Duodenal mucosa (tissue), 2 donors: ENCODE data around the gene TFCP2L1.
"Not testable (repeated sequence)": the region's sequence is repeated elsewhere in the genome, so short reads cannot be mapped to it uniquely, and the experiment has no call there.

Experiments used
- H3K27ac ChIP-seq: one replicate; pipeline ENCODE4 v1.7.0; 2013; ENCODE audit warnings: low read depth, low read length
- H3K27me3 ChIP-seq, 2 donors: one replicate each; pipeline ENCODE4 v1.7.0; 2013; ENCODE audit warnings: low read length in 2 of 2, control low read depth in 1 of 2; ENCODE audit not compliant: insufficient read depth in 2 of 2, control insufficient read depth in 1 of 2
- H3K36me3 ChIP-seq, 2 donors: one replicate each; pipeline ENCODE4 v1.7.0; 2013; ENCODE audit warnings: low read length in 2 of 2, control low read depth in 1 of 2; ENCODE audit not compliant: insufficient read depth in 2 of 2, control insufficient read depth in 1 of 2
- H3K4me1 ChIP-seq, 2 donors: one replicate each; pipeline ENCODE4 v1.7.0; 2013; ENCODE audit warnings: low read length in 2 of 2, control low read depth in 1 of 2; ENCODE audit not compliant: insufficient read depth in 2 of 2, control insufficient read depth in 1 of 2
- H3K4me3 ChIP-seq, 2 donors: one replicate each; pipeline ENCODE4 v1.7.0; 2013; ENCODE audit warnings: low read length in 2 of 2, low read depth in 1 of 2
- H3K9ac ChIP-seq, 2 donors: one replicate each; pipeline ENCODE4 v1.7.0; 2013; ENCODE audit warnings: low read length in 2 of 2, low read depth in 1 of 2
- H3K9me3 ChIP-seq, 2 donors: one replicate each; pipeline ENCODE4 v1.7.0; 2013; ENCODE audit warnings: low read length in 2 of 2, control low read depth in 1 of 2; ENCODE audit not compliant: control insufficient read depth in 1 of 2

The TFCP2L1 gene

DNA sequence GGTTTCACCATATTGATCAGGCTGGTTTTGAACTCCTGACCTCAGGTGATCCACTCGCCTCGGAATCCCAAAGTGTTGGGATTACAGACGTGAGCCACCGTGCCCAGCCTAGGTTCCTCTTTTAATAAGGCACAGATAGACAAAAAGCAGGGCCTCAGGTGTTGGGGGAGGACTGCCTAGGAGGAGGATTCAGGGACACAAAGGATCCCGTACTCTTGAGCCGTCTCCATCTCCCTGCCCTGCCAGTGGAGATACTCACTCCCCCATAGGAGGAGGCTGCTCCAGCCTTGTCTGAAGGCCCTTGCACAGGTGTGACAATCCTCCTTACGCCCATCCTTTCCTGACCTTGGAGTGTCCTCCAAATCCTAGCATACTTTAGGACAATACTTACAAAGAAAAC, 32.0 kb upstream of the TFCP2L1 start:
- H3K9me3 ChIP-seq: no peaks in the 10 kb centered on the region
- H3K9ac ChIP-seq: no peak overlapping the region
- H3K4me3 ChIP-seq: no peak overlapping the region
- no peaks in the 10 kb centered on the region for H3K4me1 ChIP-seq
- H3K36me3 ChIP-seq: no peaks in the 10 kb centered on the region
- no peak overlapping the region for H3K27ac ChIP-seq
- no peaks in the 10 kb centered on the region for H3K27me3 ChIP-seq

DNA sequence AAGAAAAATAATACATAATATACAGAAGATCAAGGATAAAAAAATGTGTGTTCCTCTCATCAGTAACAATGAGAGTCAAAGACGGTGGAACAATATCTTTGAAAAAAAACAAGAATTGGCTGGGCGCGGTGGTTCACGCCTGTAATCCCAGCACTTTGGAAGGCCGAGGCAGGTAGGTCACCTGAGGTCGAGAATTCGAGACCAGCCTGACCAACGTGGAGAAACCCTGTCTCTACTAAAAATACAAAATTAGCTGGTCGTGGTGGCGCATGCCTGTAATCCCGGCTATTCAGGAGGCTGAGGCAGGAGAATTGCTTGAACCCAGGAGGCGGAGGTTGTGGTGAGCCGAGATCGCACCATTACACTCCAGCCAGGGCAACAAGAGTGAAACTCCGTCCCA, 28.7 kb upstream of the TFCP2L1 start:
- not testable (repeated sequence) for H3K4me3 ChIP-seq, H3K4me1 ChIP-seq, H3K27ac ChIP-seq, H3K36me3 ChIP-seq, H3K9ac ChIP-seq, H3K9me3 ChIP-seq, H3K27me3 ChIP-seq

DNA sequence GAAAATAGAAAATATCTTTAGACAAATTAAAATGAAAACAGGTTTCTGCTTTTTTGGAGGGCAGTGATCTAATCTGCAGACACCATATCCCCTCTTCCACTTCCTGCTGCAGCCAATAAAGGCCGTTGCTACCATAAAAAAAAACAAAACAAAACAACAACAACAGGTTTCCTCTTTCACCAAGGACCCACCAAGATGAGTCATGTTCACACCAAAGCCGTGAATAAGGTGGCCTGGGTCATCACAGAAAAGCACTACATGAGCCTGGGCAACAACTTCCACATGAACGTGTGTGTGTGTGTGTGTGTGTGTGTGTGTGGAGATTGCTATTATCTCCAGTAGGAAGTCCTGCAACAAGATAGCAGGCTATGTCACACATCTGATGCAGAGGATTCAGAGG, 24.8 kb upstream of the TFCP2L1 start:
- Histone ChIP-seq H3K9me3 (no peaks in the 10 kb centered on the region), H3K27ac (no peak overlapping the region), H3K36me3 (no peaks in the 10 kb centered on the region), H3K9ac (no peak overlapping the region), H3K4me1 (no peaks in the 10 kb centered on the region), H3K27me3 (peaks cover 0 to 6% of the 10 kb centered on the region in 2 donors), H3K4me3 (no peak overlapping the region)

DNA sequence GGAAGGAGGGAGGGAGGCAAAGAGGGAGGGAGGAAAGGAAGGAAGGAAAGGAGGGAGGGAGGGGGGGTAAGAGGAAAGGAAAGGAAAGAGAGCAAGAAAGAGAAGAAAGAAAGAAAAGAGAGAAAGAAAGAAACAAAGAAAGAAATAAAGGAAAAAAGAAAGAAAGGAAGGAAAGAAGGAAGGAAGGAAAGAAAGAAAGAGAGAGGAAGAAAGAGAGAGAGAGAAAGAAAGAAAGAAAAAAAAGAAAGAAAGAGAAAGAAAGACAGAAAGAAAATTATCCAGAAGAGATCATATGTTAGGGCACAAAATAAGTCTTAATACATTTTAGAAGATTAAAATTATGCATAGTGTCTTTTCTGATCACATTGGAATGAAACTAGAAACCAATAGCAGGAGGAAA, 24.3 kb upstream of the TFCP2L1 start:
- Histone ChIP-seq H3K27ac (no peak overlapping the region), H3K4me3 (no peak overlapping the region), H3K9ac (no peak overlapping the region), H3K9me3 (no peaks in the 10 kb centered on the region), H3K4me1 (no peaks in the 10 kb centered on the region), H3K27me3 (peaks cover 0 to 6% of the 10 kb centered on the region in 2 donors), H3K36me3 (no peaks in the 10 kb centered on the region)

DNA sequence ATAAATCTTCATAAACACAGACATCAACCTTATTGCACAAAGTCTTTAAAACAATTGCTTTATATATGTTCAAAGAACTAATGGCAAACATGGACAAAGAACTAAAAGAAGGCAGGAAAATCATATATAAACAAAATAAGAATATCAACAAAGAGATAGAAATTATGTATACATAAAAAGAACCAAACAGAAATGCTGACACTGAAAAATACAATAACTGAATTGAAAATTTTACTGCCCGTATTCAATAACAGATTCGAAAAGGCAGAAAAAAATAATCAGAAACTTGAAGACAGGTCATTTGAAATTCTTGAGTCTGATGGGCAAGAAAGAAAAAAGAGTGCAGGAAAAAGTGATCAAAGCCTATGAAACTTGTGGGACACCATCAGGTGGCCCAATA, 22.0 kb upstream of the TFCP2L1 start:
- H3K4me1 ChIP-seq: no peaks in the 10 kb centered on the region
- H3K4me3 ChIP-seq: no peak overlapping the region
- no peaks in the 10 kb centered on the region for H3K36me3 ChIP-seq
- no peak overlapping the region for H3K9ac ChIP-seq
- H3K9me3 ChIP-seq: no peaks in the 10 kb centered on the region
- H3K27ac ChIP-seq: no peak overlapping the region
- peaks cover 0 to 6% of the 10 kb centered on the region in 2 donors for H3K27me3 ChIP-seq

DNA sequence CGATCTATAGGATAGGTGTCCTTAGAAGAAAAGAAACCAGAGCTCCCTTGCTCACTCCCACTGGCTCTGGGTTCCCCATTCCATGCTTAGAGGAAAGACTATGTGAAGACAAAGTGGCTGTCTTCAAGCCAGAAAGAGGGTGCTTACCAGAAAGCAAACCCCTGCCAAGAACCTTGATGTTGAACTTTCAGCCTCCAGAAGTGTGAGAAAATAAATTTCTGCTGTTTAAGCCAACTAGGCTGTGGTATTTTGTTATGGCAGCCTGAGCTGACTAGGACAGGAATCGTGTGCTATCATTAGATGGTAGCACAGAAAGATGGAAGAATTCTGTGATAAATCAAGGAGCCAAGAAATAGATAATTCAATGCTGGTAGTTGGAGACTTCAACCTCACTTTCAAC, 19.9 kb upstream of the TFCP2L1 start:
- H3K27me3 ChIP-seq: peaks cover 0 to 6% of the 10 kb centered on the region in 2 donors
- H3K9me3 ChIP-seq: no peaks in the 10 kb centered on the region
- H3K27ac ChIP-seq: no peak overlapping the region
- H3K36me3 ChIP-seq: no peaks in the 10 kb centered on the region
- H3K4me3 ChIP-seq: no peak overlapping the region
- no peak overlapping the region for H3K9ac ChIP-seq
- no peaks in the 10 kb centered on the region for H3K4me1 ChIP-seq

DNA sequence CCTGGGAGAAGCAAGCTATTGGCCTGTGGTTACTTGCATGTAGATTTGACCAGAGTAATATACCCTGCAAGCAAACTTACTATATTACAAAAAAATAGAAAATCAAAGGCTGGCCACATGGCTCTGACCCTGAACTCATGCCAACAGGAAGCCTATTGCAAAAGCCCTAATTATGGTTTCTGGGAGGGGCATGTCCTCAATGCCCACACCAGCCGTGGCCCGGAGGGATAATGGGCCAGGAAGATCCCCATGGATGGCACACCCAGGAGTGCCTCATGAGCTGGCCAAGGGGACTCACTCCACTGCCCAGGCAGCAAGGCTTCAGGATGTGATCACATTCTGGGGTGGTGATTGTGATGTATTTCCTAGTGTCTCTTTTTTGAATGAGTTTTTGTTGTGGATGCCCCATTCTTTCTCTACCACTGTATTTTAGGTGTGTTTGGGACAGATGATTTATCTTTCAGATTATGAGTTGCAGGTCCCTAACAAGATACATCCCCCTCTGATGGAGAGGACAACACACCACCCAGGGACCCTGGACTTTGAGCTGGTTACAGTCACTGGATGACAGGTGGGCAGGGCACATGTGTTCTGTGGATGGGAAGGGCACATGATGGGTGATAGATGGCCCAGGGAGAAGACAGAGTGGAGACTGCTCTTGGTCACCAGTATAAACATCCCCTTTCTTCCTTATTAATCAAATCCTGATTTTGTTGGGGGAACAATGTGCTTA, 18.7 kb upstream of the TFCP2L1 start:
- no peaks in the 10 kb centered on the region for H3K4me1 ChIP-seq
- H3K36me3 ChIP-seq: no peaks in the 10 kb centered on the region
- no peak overlapping the region for H3K9ac ChIP-seq
- no peaks in the 10 kb centered on the region for H3K9me3 ChIP-seq
- H3K27ac ChIP-seq: no peak overlapping the region
- no peak overlapping the region for H3K4me3 ChIP-seq
- H3K27me3 ChIP-seq: peaks cover 0 to 6% of the 10 kb centered on the region in 2 donors

DNA sequence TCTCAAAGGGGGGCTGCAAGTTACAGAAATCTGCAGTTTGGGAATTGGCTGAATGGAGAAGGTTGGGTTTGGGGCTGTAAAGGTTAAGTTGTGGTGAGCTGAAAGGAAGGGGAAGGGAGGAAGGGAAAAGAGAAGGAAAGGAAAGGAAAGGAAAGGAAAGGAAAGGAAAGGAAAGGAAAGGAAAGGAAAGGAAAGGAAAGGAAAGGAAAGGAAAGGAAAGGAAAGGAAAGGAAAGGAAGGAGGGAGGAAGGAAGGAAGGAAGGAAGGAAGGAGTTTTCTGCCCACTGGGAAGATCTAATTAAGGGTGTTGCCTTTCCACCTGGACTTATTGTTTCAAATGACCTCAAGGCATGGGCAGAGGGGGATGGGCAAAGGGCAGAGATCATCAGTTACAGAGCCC, 16.2 kb upstream of the TFCP2L1 start:
- not testable (repeated sequence) for H3K4me1 ChIP-seq, H3K9me3 ChIP-seq, H3K27me3 ChIP-seq, H3K4me3 ChIP-seq, H3K27ac ChIP-seq, H3K9ac ChIP-seq, H3K36me3 ChIP-seq

DNA sequence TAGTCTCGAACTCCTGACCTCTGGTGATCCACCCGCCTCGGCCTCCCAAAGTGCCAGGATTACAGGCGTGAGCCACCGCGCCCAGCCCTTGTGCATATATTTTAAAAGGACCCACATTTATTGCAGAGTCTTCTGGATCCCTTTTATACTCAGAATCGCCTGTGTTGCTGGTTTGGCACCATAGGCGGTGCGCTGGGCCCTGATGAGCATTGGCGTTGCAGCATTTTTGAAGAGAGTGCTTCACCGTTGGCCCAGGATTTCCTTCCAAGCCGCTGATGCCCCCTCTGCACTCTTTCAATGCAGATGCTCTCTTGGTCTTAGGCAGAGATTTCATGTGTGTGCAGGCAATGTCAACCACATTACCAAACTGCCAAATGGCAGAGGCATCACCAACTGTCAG, 13.5 kb upstream of the TFCP2L1 start:
- Histone ChIP-seq H3K27me3 (peaks cover 5% of the 10 kb centered on the region in 2 donors), H3K27ac (no peak overlapping the region), H3K4me3 (no peak overlapping the region), H3K36me3 (no peaks in the 10 kb centered on the region), H3K9me3 (no peaks in the 10 kb centered on the region), H3K9ac (no peak overlapping the region), H3K4me1 (no peaks in the 10 kb centered on the region)

DNA sequence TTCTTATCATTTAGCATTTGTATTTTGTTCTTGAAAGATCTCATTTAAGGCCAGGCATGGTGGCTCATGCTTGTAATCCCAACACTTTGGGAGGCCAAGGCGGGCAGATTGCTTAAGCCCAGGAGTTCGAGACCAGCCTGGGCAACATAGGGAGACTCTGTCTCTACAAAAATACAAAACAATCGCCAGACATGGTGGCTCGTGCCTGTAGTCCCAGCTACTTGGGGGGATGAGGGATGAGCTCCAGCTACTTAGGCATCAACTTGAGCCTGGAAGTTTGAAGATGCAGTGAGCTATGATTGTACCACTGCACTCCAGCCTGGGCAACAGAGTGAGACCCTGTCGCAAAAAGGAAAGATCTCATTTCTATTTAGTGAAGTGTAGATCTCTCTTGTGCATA, 12.9 kb upstream of the TFCP2L1 start:
- not testable (repeated sequence) for H3K9ac ChIP-seq, H3K36me3 ChIP-seq

More for the DNA sequence above, 12.9 kb upstream of the TFCP2L1 start:
- not testable (repeated sequence) for H3K27me3 ChIP-seq, H3K4me1 ChIP-seq, H3K27ac ChIP-seq, H3K4me3 ChIP-seq, H3K9me3 ChIP-seq
